ENCODE results near the gene TMEM107.

TMEM107 gene

GRCh38 chr17:8161289-8162232 lies 14.6 kb downstream of the TMEM107 start:
- no peak for FAIRE-seq

- no peak for FAIRE-seq
Observed at GRCh38 chr17:8160741-8161221, 15.4 kb downstream of the TMEM107 start.

GRCh38 chr17:8160224-8160577 lies 16.0 kb downstream of the TMEM107 start:
- FAIRE-seq = no peak

- no peak for FAIRE-seq
Observed at GRCh38 chr17:8159459-8160223, 16.5 kb downstream of the TMEM107 start.

GRCh38 chr17:8159032-8159400 lies 17.2 kb downstream of the TMEM107 start:
- FAIRE-seq = no peak

- peak; percentile 84 for FAIRE-seq
Observed at GRCh38 chr17:8158267-8159031, 17.7 kb downstream of the TMEM107 start.

- peak; percentile 98 for FAIRE-seq
Observed at GRCh38 chr17:8156246-8156992, 19.8 kb downstream of the TMEM107 start.

GRCh38 chr17:8155996-8156245 lies 20.3 kb downstream of the TMEM107 start:
- no peak for FAIRE-seq

GRCh38 chr17:8155231-8155995 lies 20.8 kb downstream of the TMEM107 start:
- no peak for FAIRE-seq

- FAIRE-seq = no peak
Observed at GRCh38 chr17:8154608-8155155, 21.5 kb downstream of the TMEM107 start.

- FAIRE-seq = peak; percentile 33
Observed at GRCh38 chr17:8153957-8154607, 22.1 kb downstream of the TMEM107 start.

- no peak for FAIRE-seq
Observed at GRCh38 chr17:8153525-8153956, 22.6 kb downstream of the TMEM107 start.

GRCh38 chr17:8153031-8153451 lies 23.1 kb downstream of the TMEM107 start:
- FAIRE-seq = no peak

- FAIRE-seq = peak; percentile 67
Observed at GRCh38 chr17:8152112-8152775, 23.9 kb downstream of the TMEM107 start, which contains the start of gene PER1. Gene PER1, minus strand, starts transcription at chr17:8152404. Its CDS starts 1,698 bp downstream, at chr17:8150706.

- FAIRE-seq = no peak
Observed at GRCh38 chr17:8151641-8152111, 24.5 kb downstream of the TMEM107 start.

GRCh38 chr17:8151120-8151640 lies 25.0 kb downstream of the TMEM107 start:
- FAIRE-seq = no peak

GRCh38 chr17:8150194-8151119 lies 25.7 kb downstream of the TMEM107 start:
- FAIRE-seq = no peak

- no peak for FAIRE-seq
Observed at GRCh38 chr17:8149419-8150193, 26.6 kb downstream of the TMEM107 start.
